K562 (cell line): ENCODE data around the gene KIF21A. TPM values are rescaled to one million over a fixed set of nuclear protein-coding genes. Genes with fewer than 3 reads are reported as not detected.

Experiments
- ATAC-seq: fragments of 200-7000 bp; cut with Tn5 transposase; 3 replicates; pipeline ENCODE4 v1.9.1; 2020; ENCODE audit warnings: moderate library complexity
- BruUV-seq: library from RNA; stranded (reverse); fragments of 400-500 nt; replicated peaks from 2 replicates; lab custom pipeline; 2021; lab: Mats Ljungman, UMichigan
- CTCF ChIA-PET: fragments of 300-600 bp; formaldehyde crosslinking; extraction: SDS; loops from one replicate; lab custom pipeline; 2021; ENCODE audit warnings: low intra/inter-chr PET ratio; lab: Yijun Ruan, JAX
- POLR2A ChIA-PET: fragments of 300-600, 350-650 bp; sonication (Branson Sonifier 250); formaldehyde crosslinking; extraction: SDS; loops from one replicate; lab custom pipeline; 2021; ENCODE audit warnings: antibody characterized with exemption, inconsistent platforms; lab: Yijun Ruan, JAX
- DNase-seq, 4 experiments: peaks; one replicate each; pipeline versions ENCODE4 v3.0.0 to v3.0.0-alpha.2; 2011 to 2018; ENCODE audit warnings: low spot score in 3 of 4, mixed read lengths in 3 of 4; ENCODE audit errors: extremely low read depth in 1 of 4
- FAIRE-seq: peaks from 2 replicates; lab custom pipeline; 2011; peaks lifted over from hg19 to GRCh38; lab: Jason Lieb, UNC
- H2AFZ ChIP-seq: 2 replicates; pipeline ENCODE4 v1.6.0; 2011; ENCODE audit warnings: low read depth, low read length, control low read depth, inconsistent platforms
- H3K27ac ChIP-seq: fragments of 200-600 bp; 3 replicates; pipeline ENCODE4 v1.8.0; 2011; ENCODE audit warnings: low read depth, mild to moderate bottlenecking, control low read depth, inconsistent platforms, low read length, moderate library complexity, mixed read lengths; ENCODE audit errors: extremely low read depth
- H3K27me3 ChIP-seq, 2 experiments: fragments of 300-600 bp in 1 of 2; 2 replicates in 1 of 2; 3 replicates in 1 of 2; pipeline versions ENCODE4 v1.6.0 to v1.8.0; 2011; ENCODE audit warnings: inconsistent platforms in 2 of 2, low read length in 2 of 2, mild to moderate bottlenecking in 1 of 2, mixed read lengths in 1 of 2, moderate library complexity in 1 of 2; ENCODE audit not compliant: control insufficient read depth in 2 of 2, insufficient read depth in 2 of 2
- H3K36me3 ChIP-seq: fragments of 300-600 bp; 3 replicates; pipeline ENCODE4 v1.8.0; 2011; ENCODE audit warnings: mild to moderate bottlenecking, low read length, inconsistent platforms; ENCODE audit not compliant: control insufficient read depth, insufficient read depth
- H3K4me1 ChIP-seq, 2 experiments: fragments of 200-600 bp in 1 of 2; replicated peaks in 1 of 2; 2 replicates in 1 of 2; 3 replicates in 1 of 2; pipeline versions ENCODE4 v1.5.1 to v1.8.0; 2011; ENCODE audit warnings: inconsistent platforms in 2 of 2, low read length in 2 of 2, mild to moderate bottlenecking in 1 of 2, mixed read lengths in 1 of 2, moderate library complexity in 1 of 2; ENCODE audit not compliant: control insufficient read depth in 2 of 2, insufficient read depth in 2 of 2
- H3K4me2 ChIP-seq: 2 replicates; pipeline ENCODE4 v1.6.1; 2011; ENCODE audit warnings: low read length, control low read depth, inconsistent platforms, mixed read lengths; ENCODE audit not compliant: insufficient read depth
- H3K4me3 ChIP-seq: fragments of 200-600 bp; sonication (generic), shearing (Covaris generic); 2 replicates; pipeline ENCODE4 v1.5.1; 2016; ENCODE audit warnings: control low read depth, inconsistent platforms
- H3K79me2 ChIP-seq: fragments of 200-600 bp; 3 replicates; pipeline ENCODE4 v1.8.0; 2011; ENCODE audit warnings: low read length, inconsistent platforms; ENCODE audit not compliant: control insufficient read depth, insufficient read depth
- H3K9ac ChIP-seq, 2 experiments: 2 replicates each; pipeline versions ENCODE4 v1.6.0 to v1.6.1; 2011; ENCODE audit warnings: low read depth in 2 of 2, low read length in 2 of 2, control low read depth in 1 of 2, inconsistent platforms in 1 of 2, mild to moderate bottlenecking in 1 of 2, mixed read lengths in 1 of 2; ENCODE audit not compliant: insufficient read depth in 1 of 2
- H3K9me1 ChIP-seq: one replicate; pipeline ENCODE4 v1.6.0; 2011; ENCODE audit warnings: inconsistent platforms, mild to moderate bottlenecking, low read length, moderate library complexity; ENCODE audit not compliant: control insufficient read depth, insufficient read depth
- H3K9me3 ChIP-seq: replicated peaks from 2 replicates; pipeline ENCODE4 v1.5.1; 2011; ENCODE audit warnings: low read depth, low read length, inconsistent platforms; ENCODE audit not compliant: control insufficient read depth, insufficient read depth
- H4K20me1 ChIP-seq: replicated peaks from 2 replicates; pipeline ENCODE4 v1.6.1; 2011; ENCODE audit warnings: low read length, inconsistent platforms, mixed read lengths; ENCODE audit not compliant: control insufficient read depth, insufficient read depth
- CBFB ChIP-seq: sonication (generic); formaldehyde crosslinking; IDR thresholded peaks from 2 replicates; pipeline ENCODE4 v1.4.0; 2020; ENCODE audit warnings: mild to moderate bottlenecking, missing genetic modification reagents
- GTF2A2 ChIP-seq: IDR thresholded peaks from 2 replicates; pipeline ENCODE4 v1.6.1; 2016; ENCODE audit warnings: mild to moderate bottlenecking, missing genetic modification characterization, missing compliant biosample characterization
- HDAC8 ChIP-seq: fragments of 450-650 bp; IDR thresholded peaks from 2 replicates; pipeline ENCODE4 v1.6.1; 2016; ENCODE audit warnings: mild to moderate bottlenecking, missing genetic modification characterization, moderate library complexity, missing compliant biosample characterization
- L3MBTL2 ChIP-seq: fragments of 450-650 bp; IDR thresholded peaks from 2 replicates; pipeline ENCODE4 v1.6.1; 2016; ENCODE audit warnings: mild to moderate bottlenecking, moderate library complexity
- MYNN ChIP-seq, 2 experiments: sonication (generic); formaldehyde crosslinking in 1 of 2; IDR thresholded peaks; 2 replicates each; pipeline versions ENCODE4 v1.5.0 to v1.6.1; 2016 to 2020; ENCODE audit warnings: antibody characterized with exemption in 1 of 2, missing genetic modification reagents in 1 of 2
- PRPF4 ChIP-seq: fragments of 200-400 bp; formaldehyde crosslinking; IDR thresholded peaks from one replicate; pipeline ENCODE4 v1.6.1; 2017; ENCODE audit warnings: low read length, low read depth, mild to moderate bottlenecking; ENCODE audit not compliant: insufficient read depth, poor library complexity, severe bottlenecking
- RAD21 ChIP-seq, 2 experiments: fragments of 250-450 bp in 1 of 2; fragments of 450-650 bp in 1 of 2; sonication (Bioruptor Pico) in 1 of 2; formaldehyde crosslinking in 1 of 2; IDR thresholded peaks in 1 of 2; conservative IDR thresholded peaks in 1 of 2; 2 replicates each; pipeline versions ENCODE4 v1.4.0 to v1.8.0; 2020 to 2022; ENCODE audit warnings: mild to moderate bottlenecking in 2 of 2, moderate library complexity in 1 of 2
- TCF3 ChIP-seq: sonication (generic); formaldehyde crosslinking; IDR thresholded peaks from 2 replicates; pipeline ENCODE4 v1.4.0; 2020; ENCODE audit warnings: mild to moderate bottlenecking, missing genetic modification reagents
- TFAP4 ChIP-seq: sonication (generic); formaldehyde crosslinking; IDR thresholded peaks from 2 replicates; pipeline ENCODE4 v1.8.0; 2022; ENCODE audit warnings: missing genetic modification reagents, mild to moderate bottlenecking, moderate library complexity, borderline replicate concordance
- THAP12 ChIP-seq: fragments of 250-450 bp; sonication (Bioruptor Pico); IDR thresholded peaks from 2 replicates; pipeline ENCODE4 v1.9.0; 2021; ENCODE audit warnings: mild to moderate bottlenecking, inconsistent platforms
- XRCC4 ChIP-seq: IDR thresholded peaks from one replicate; pipeline ENCODE4 v1.6.1; 2011; ENCODE audit not compliant: insufficient read depth, insufficient read length; ENCODE audit errors: extremely low read depth
- ZNF165 ChIP-seq: fragments of 250-450 bp; sonication (Bioruptor Pico); IDR thresholded peaks from 2 replicates; pipeline ENCODE4 v1.4.0; 2020; ENCODE audit warnings: borderline replicate concordance
- ZNF239 ChIP-seq: fragments of 250-450 bp; sonication (Bioruptor Pico); IDR thresholded peaks from 2 replicates; pipeline ENCODE4 v1.4.0; 2020; ENCODE audit warnings: mild to moderate bottlenecking
- ZNF398 ChIP-seq: fragments of 250-450 bp; sonication (Bioruptor Pico); IDR thresholded peaks from 2 replicates; pipeline ENCODE4 v1.8.0; 2021; ENCODE audit warnings: moderate library complexity, mild to moderate bottlenecking, inconsistent platforms
- ZNF551 ChIP-seq: fragments of 250-450 bp; sonication (Bioruptor Pico); IDR thresholded peaks from 2 replicates; pipeline ENCODE4 v1.5.0; 2021; ENCODE audit warnings: mild to moderate bottlenecking, moderate library complexity
- WGBS: fragments of 100-300 bp; shearing (Covaris generic); methylation state at CpG from one replicate; pipeline ENCODE4 v1.1.6; 2016; ENCODE audit warnings: low coverage, mixed read lengths; ENCODE audit not compliant: insufficient coverage; ENCODE audit errors: missing lambda C conversion rate; 5-methylcytosine and 5-hydroxymethylcytosine counted together
- in situ Hi-C: fragments of 300-500 bp; cut with MboI; formaldehyde crosslinking; loops from 4 replicates; pipeline ENCODE4 v1.15.0; 2018; ENCODE audit warnings: inconsistent platforms, mixed read lengths
- intact Hi-C: fragments of 100-400 bp; cut with micrococcal nuclease; formaldehyde crosslinking; loops from 2 replicates; pipeline ENCODE4 v1.14.2; 2022
- polyA plus RNA-seq, 8 experiments: library from polyadenylated mRNA; depleted of rRNA in 4 of 8; stranded (reverse) in 5 of 8; unstranded in 3 of 8; fragments of >200 nt; fragmentation: Nextera tagmentation in 2 of 8; fragmentation: Illumina TruSeq in 1 of 8; extraction: Ambion mirVana in 2 of 8; extraction: Trizol in 1 of 8; gene quantifications; 2 replicates each; pipeline versions ENCODE4 v1.2.1 to v1.2.3, GENCODE V29; 2011 to 2014; ENCODE audit warnings: inconsistent platforms in 1 of 8, missing spikeins in 1 of 8
- total RNA-seq, 7 experiments: library from RNA; depleted of rRNA in 6 of 7; stranded (reverse); fragments of >200 nt in 6 of 7; fragmentation: Illumina TruSeq in 2 of 7; extraction: Trizol in 2 of 7; gene quantifications; 2 replicates each; pipeline versions ENCODE4 v1.2.1 to v1.2.3, GENCODE V29; 2011 to 2021; ENCODE audit warnings: low replicate concordance in 1 of 7

Gene KIF21A
- total and polyA plus RNA-seq, 9 of the 15 experiments (the other 6 are each of a cell fraction or from before 2014, with no cell fraction given): 17.7 to 45.0 (median 30.3) TPM

GRCh38 chr12:39329018-39329417 lies 113.9 kb downstream of the KIF21A start:
- no peak overlapping the region for H3K4me3 ChIP-seq
- H3K9ac ChIP-seq: no peak overlapping the region
- no peaks in the 10 kb centered on the region for H3K9me1 ChIP-seq
- ATAC-seq: no peak
- H3K4me2 ChIP-seq: no peak overlapping the region
- H4K20me1 ChIP-seq: no peaks in the 10 kb centered on the region
- intact Hi-C loops (no loop called here), in situ Hi-C loops (no loop called here)
- no peaks in the 10 kb centered on the region for H3K9me3 ChIP-seq
- no peak overlapping the region for H2AFZ ChIP-seq
- peaks cover 54% of the 10 kb centered on the region for H3K36me3 ChIP-seq
- 75% methylated on average over 1 of the region's 1 CpG for WGBS
- no TSS peak for BruUV-seq
- no peak for FAIRE-seq
- ChIA-PET CTCF (no interaction called here), POLR2A (no interaction called here)
- H3K27me3 ChIP-seq: no peaks in the 10 kb centered on the region
- no peak overlapping the region for H3K27ac ChIP-seq
- DNase-seq: no peak
- H3K79me2 ChIP-seq: no peaks in the 10 kb centered on the region
- no peaks in the 10 kb centered on the region for H3K4me1 ChIP-seq
- TF ChIP-seq ZNF165 (CRISPR knock-in tag): no peak
- no peak for TF ChIP-seq THAP12 (CRISPR knock-in tag)
- TF ChIP-seq ZNF551: no peak
- no peak for TF ChIP-seq HDAC8 (tag)
- no peak for TF ChIP-seq ZNF239 (CRISPR knock-in tag)
- TF ChIP-seq RAD21 (CRISPR knock-in tag; conservative IDR thresholded peaks at IDR 0.05 in 1 of 2, IDR thresholded peaks at IDR 0.05 in 1 of 2): no peak
- TF ChIP-seq GTF2A2 (tag): no peak
- TF ChIP-seq TCF3: no peak
- TF ChIP-seq PRPF4: no peak
- TF ChIP-seq TFAP4 (CRISPR knock-in tag): no peak
- no peak for TF ChIP-seq CBFB (CRISPR knock-in tag)
- no peak for TF ChIP-seq ZNF398 (CRISPR knock-in tag)
- no peak for TF ChIP-seq MYNN (IDR thresholded peaks at IDR 0.05)
- TF ChIP-seq MYNN (CRISPR knock-in tag; IDR thresholded peaks at IDR 0.05): no peak
- TF ChIP-seq L3MBTL2: no peak
- no peak for TF ChIP-seq XRCC4
